ENCODE results near the gene HDLBP.

DNA sequence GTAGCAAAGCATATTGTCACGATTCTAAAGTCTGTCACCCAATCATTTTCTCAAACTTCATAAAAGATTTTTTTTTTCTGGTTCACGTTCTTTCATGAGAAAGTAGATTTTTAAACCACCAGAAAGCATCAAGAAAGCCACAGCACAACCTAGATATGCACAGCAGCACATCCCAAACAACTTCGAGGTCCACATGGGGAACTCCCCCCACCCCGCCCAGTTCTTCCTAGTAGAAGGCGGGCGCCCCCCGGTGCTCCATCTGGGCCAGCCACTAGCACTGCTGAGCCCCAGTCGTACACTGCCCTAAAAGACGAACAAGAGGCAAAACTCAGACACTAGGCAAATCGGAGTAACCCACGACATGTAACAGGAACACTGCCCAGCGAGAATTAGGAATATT, 15.5 kb downstream of the HDLBP start:
- TF ChIP-seq, protein P1, sequence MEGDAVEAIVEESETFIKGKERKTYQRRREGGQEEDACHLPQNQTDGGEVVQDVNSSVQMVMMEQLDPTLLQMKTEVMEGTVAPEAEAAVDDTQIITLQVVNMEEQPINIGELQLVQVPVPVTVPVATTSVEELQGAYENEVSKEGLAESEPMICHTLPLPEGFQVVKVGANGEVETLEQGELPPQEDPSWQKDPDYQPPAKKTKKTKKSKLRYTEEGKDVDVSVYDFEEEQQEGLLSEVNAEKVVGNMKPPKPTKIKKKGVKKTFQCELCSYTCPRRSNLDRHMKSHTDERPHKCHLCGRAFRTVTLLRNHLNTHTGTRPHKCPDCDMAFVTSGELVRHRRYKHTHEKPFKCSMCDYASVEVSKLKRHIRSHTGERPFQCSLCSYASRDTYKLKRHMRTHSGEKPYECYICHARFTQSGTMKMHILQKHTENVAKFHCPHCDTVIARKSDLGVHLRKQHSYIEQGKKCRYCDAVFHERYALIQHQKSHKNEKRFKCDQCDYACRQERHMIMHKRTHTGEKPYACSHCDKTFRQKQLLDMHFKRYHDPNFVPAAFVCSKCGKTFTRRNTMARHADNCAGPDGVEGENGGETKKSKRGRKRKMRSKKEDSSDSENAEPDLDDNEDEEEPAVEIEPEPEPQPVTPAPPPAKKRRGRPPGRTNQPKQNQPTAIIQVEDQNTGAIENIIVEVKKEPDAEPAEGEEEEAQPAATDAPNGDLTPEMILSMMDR (conservative IDR thresholded peaks at IDR 0.05), result no peak
- TF ChIP-seq EZH2 (IDR thresholded peaks at IDR 0.05; ENCODE audit: low read depth), result no peak

Data from PC-9 (cell line).